ENCODE results near the gene MOK. TPM values are rescaled to one million over a fixed set of nuclear protein-coding genes. Genes with fewer than 3 reads are reported as not detected.

Gene MOK
- total RNA-seq, 2 experiments from 2014 or later: 6.2 to 6.6 TPM

DNA sequence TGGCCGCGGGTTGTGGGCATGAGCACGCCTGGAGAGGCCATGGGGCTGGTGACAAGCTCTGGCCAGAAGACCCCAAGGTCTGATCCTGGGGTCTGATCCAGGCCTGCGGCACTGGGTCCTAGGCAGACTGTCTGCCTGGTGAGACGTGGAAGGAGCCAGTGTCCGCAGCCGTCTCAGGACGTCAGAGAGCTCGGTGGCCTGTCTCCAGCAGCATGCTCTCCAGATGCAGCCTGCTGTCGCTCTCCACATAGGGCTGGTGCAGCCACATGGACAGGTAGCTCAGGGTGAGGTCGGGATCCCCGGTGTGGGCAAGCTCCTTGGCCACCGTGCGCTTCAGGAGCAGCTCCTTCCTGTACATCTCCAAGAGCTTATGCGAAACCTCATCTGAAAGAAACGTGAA lies 43.4 kb upstream of the MOK start:
- peaks cover 7% of the 10 kb centered on the region for H3K4me1 Mint-ChIP-seq (ENCODE audit: low read depth)
- TF ChIP-seq, protein P1, sequence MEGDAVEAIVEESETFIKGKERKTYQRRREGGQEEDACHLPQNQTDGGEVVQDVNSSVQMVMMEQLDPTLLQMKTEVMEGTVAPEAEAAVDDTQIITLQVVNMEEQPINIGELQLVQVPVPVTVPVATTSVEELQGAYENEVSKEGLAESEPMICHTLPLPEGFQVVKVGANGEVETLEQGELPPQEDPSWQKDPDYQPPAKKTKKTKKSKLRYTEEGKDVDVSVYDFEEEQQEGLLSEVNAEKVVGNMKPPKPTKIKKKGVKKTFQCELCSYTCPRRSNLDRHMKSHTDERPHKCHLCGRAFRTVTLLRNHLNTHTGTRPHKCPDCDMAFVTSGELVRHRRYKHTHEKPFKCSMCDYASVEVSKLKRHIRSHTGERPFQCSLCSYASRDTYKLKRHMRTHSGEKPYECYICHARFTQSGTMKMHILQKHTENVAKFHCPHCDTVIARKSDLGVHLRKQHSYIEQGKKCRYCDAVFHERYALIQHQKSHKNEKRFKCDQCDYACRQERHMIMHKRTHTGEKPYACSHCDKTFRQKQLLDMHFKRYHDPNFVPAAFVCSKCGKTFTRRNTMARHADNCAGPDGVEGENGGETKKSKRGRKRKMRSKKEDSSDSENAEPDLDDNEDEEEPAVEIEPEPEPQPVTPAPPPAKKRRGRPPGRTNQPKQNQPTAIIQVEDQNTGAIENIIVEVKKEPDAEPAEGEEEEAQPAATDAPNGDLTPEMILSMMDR (IDR thresholded peaks at IDR 0.05): no peak
- DNase-seq: no peak
- H3K36me3 Mint-ChIP-seq (ENCODE audit: low read depth): peaks cover 27% of the 10 kb centered on the region
- H3K9me3 Mint-ChIP-seq: no peaks in the 10 kb centered on the region
- H3K4me3 Mint-ChIP-seq: no peak overlapping the region
- H3K27ac Mint-ChIP-seq: no peak overlapping the region
- CTCF ChIA-PET: interaction anchor here (1.6 kb wide), 1 partner anchor 11 kb away, joined by 5 read pairs; no protein-coding TSS in a partner anchor
- ATAC-seq: no peak
- no peaks in the 10 kb centered on the region for H3K27me3 Mint-ChIP-seq
- POLR2A ChIA-PET: interaction anchor here (1.1 to 1.6 kb wide), 2 partner anchors 12 to 14 kb away, joined by 4 to 8 read pairs; partner anchors contain the start of genes CINP and TECPR2
- intact Hi-C loops (cut with micrococcal nuclease): no loop called here

DNA sequence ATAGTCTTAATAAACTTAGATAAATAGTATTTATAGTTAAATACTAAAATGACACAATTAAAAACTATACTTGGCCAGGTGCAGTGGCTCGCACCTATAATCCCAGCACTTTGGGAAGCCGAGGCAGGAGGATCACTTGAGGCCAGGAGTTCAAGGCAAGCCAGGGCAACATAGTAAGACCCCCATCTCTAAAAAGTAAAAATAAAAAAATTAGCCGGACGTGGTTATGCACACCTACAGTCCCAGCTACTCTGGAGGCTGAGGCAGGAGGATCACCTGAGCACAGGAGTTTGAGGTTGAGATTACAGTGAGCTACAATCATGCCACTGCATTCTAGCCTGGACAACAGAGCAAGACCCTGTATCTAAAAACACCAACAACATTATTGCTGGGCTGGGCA lies 41.7 kb upstream of the MOK start:
- intact Hi-C loops (cut with micrococcal nuclease): no loop called here
- Mint-ChIP-seq H3K4me1 (ENCODE audit: low read depth) (no peaks in the 10 kb centered on the region), H3K27ac (no peak overlapping the region), H3K9me3 (no peaks in the 10 kb centered on the region), H3K4me3 (no peak overlapping the region), H3K36me3 (ENCODE audit: low read depth) (peaks cover 31% of the 10 kb centered on the region), H3K27me3 (no peaks in the 10 kb centered on the region)
- TF ChIP-seq, protein P1 (IDR thresholded peaks at IDR 0.05): no peak
- CTCF ChIA-PET: no interaction called here
- no peak for DNase-seq
- no peak for ATAC-seq
- POLR2A ChIA-PET: interaction anchor here (1.6 kb wide), 1 partner anchor 14 kb away, joined by 3 read pairs; no protein-coding TSS in a partner anchor

DNA sequence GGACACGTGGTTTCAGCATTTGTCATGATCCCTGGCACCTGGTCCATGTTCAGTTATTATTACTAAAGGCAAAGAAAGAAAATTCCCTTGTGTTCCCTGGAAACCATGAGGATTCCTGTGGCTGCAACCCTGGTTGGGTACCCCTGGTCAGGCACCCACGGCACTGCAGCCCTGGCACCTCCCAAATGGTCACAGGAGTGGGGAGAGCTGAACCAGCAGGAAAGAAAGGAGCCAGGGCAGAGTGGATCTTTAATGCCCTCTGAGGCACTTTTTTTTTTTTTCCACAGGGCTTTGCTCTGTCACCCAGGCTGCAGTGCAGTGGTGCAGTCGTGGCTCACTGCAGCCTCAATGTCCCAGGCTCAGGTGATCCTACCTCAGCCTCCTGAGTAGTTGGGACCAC lies 40.3 kb upstream of the MOK start:
- peaks cover 33% of the 10 kb centered on the region for H3K36me3 Mint-ChIP-seq (ENCODE audit: low read depth)
- TF ChIP-seq, protein P1 (IDR thresholded peaks at IDR 0.05): no peak
- H3K4me3 Mint-ChIP-seq: no peak overlapping the region
- H3K27me3 Mint-ChIP-seq: no peaks in the 10 kb centered on the region
- intact Hi-C loops (cut with micrococcal nuclease): no loop called here
- POLR2A ChIA-PET: interaction anchor here (0.6 kb wide), 1 partner anchor 15 kb away, joined by 4 read pairs; no protein-coding TSS in a partner anchor
- H3K4me1 Mint-ChIP-seq (ENCODE audit: low read depth): no peaks in the 10 kb centered on the region
- CTCF ChIA-PET: no interaction called here
- no peak for ATAC-seq
- no peak for DNase-seq
- H3K9me3 Mint-ChIP-seq: no peaks in the 10 kb centered on the region
- no peak overlapping the region for H3K27ac Mint-ChIP-seq

DNA sequence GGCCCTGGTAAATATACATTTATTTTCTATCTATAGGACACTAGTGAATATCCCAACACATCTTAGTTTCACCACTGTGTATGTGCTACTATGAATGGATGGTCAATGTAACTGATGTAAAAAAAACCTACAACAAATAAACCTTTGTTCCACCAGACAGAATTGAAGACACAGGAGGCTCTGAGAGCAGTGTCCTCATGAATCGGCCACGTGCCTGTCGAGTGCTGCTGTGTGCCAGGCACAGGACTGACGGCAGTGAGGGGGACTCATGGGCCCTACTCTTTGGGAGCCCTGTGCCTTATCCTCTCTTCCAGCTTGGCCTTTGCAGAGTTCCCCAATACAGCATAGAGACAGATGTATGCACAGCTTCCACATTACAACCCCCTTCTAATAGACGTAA lies 39.5 kb upstream of the MOK start:
- ATAC-seq (no peak), DNase-seq (no peak)
- peaks cover 26% of the 10 kb centered on the region for H3K36me3 Mint-ChIP-seq (ENCODE audit: low read depth)
- intact Hi-C loops (cut with micrococcal nuclease): no loop called here
- no peak overlapping the region for H3K27ac Mint-ChIP-seq
- POLR2A ChIA-PET: interaction anchor here (0.5 kb wide), 1 partner anchor 399 kb away, joined by 3 read pairs; no protein-coding TSS in a partner anchor
- CTCF ChIA-PET: no interaction called here
- H3K27me3 Mint-ChIP-seq: no peaks in the 10 kb centered on the region
- TF ChIP-seq, protein P1 (IDR thresholded peaks at IDR 0.05): no peak
- no peaks in the 10 kb centered on the region for H3K9me3 Mint-ChIP-seq
- H3K4me3 Mint-ChIP-seq: no peak overlapping the region
- no peaks in the 10 kb centered on the region for H3K4me1 Mint-ChIP-seq (ENCODE audit: low read depth)

DNA sequence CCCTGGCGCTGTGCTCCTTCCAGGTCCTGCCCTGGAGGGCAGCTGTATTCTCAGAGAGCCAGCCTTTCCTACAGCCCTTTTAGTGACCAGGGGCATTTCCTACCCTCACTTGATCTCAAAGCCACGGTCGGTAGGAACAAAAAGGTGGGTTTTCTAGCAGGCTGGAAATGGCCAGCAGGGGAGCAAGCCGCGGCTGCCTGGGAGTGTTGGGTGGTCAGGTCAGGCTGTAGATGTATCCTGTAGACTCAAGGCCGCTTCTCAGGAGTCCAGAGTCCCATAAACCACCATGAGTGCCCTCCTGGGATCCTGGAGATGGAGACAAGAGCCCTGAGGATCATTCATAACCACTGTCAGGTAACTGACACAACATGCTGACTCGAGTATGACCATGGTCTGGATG lies 39.1 kb upstream of the MOK start:
- no peaks in the 10 kb centered on the region for H3K4me1 Mint-ChIP-seq (ENCODE audit: low read depth)
- no peak for ATAC-seq
- TF ChIP-seq, protein P1 (IDR thresholded peaks at IDR 0.05): no peak
- H3K36me3 Mint-ChIP-seq (ENCODE audit: low read depth): peaks cover 26% of the 10 kb centered on the region
- ChIA-PET POLR2A (interaction anchor here (0.5 kb wide), 1 partner anchor 399 kb away, joined by 3 read pairs; no protein-coding TSS in a partner anchor), CTCF (no interaction called here)
- no peaks in the 10 kb centered on the region for H3K27me3 Mint-ChIP-seq
- H3K27ac Mint-ChIP-seq: no peak overlapping the region
- H3K9me3 Mint-ChIP-seq: no peaks in the 10 kb centered on the region
- no peak overlapping the region for H3K4me3 Mint-ChIP-seq
- DNase-seq: no peak
- intact Hi-C loops (cut with micrococcal nuclease): no loop called here
